Naive thymus-derived CD4-positive, alpha-beta T cell (primary cell): ENCODE data around the gene CYP4B1. TPM values are rescaled to one million over a fixed set of nuclear protein-coding genes. Genes with fewer than 3 reads are reported as not detected.

ENCODE experiments used
- ATAC-seq: fragments of 150-1000 bp; cut with Tn5 transposase; 2 replicates; pipeline ENCODE4 v1.10.0; 2021; ENCODE audit warnings: mild to moderate bottlenecking, moderate library complexity
- CTCF ChIA-PET: fragments of 350-600 bp; sonication (Branson Sonifier 250); formaldehyde crosslinking; loops from one replicate; lab custom pipeline; 2021; ENCODE audit warnings: antibody characterized with exemption; lab: Charles Lee
- POLR2A ChIA-PET: fragments of 350-600 bp; sonication (Branson Sonifier 250); formaldehyde crosslinking; loops from one replicate; lab custom pipeline; 2021; ENCODE audit warnings: antibody characterized with exemption, inconsistent platforms; lab: Charles Lee
- DNase-seq, 9 donors: peaks; one replicate each; pipeline versions ENCODE4 v3.0.0 to v3.0.0-alpha.2; 2020 to 2022; ENCODE audit warnings: mixed read lengths in 1 of 9
- H3K27ac ChIP-seq: one replicate; pipeline ENCODE4 v1.7.0; 2013; ENCODE audit warnings: mild to moderate bottlenecking, low read depth, low read length, moderate library complexity
- H3K27me3 ChIP-seq, 2 donors: one replicate each; pipeline ENCODE4 v1.7.0; 2013; ENCODE audit warnings: low read length in 2 of 2, mild to moderate bottlenecking in 2 of 2, moderate library complexity in 2 of 2; ENCODE audit not compliant: control insufficient read depth in 2 of 2, insufficient read depth in 2 of 2
- H3K36me3 ChIP-seq, 3 experiments: 1 replicate in 2 of 3; 2 replicates in 1 of 3; pipeline ENCODE4 v1.7.0; 2013; ENCODE audit warnings: low read length in 3 of 3, mild to moderate bottlenecking in 3 of 3, moderate library complexity in 1 of 3; ENCODE audit not compliant: insufficient read depth in 3 of 3, control insufficient read depth in 2 of 3
- H3K4me1 ChIP-seq, 2 donors: one replicate each; pipeline ENCODE4 v1.7.0; 2013; ENCODE audit warnings: low read length in 2 of 2, mild to moderate bottlenecking in 2 of 2, moderate library complexity in 1 of 2; ENCODE audit not compliant: control insufficient read depth in 2 of 2, insufficient read depth in 2 of 2
- H3K4me3 ChIP-seq: 2 replicates; pipeline ENCODE4 v1.7.0; 2013; ENCODE audit warnings: mild to moderate bottlenecking, low read length
- H3K9me3 ChIP-seq, 3 experiments: 1 replicate in 2 of 3; 2 replicates in 1 of 3; pipeline ENCODE4 v1.7.0; 2013; ENCODE audit warnings: low read length in 3 of 3; ENCODE audit not compliant: control insufficient read depth in 2 of 3
- H3K27ac Mint-ChIP-seq, 9 donors: one replicate each; pipeline ENCODE4 v1.8.0; 2020 to 2022; ENCODE audit warnings: mixed read lengths in 9 of 9, mild to moderate bottlenecking in 8 of 9, moderate library complexity in 5 of 9, inconsistent platforms in 2 of 9
- H3K27me3 Mint-ChIP-seq, 5 donors: one replicate each; pipeline ENCODE4 v1.8.0; 2021 to 2022; ENCODE audit warnings: mixed read lengths in 5 of 5, mild to moderate bottlenecking in 1 of 5
- H3K36me3 Mint-ChIP-seq, 5 donors: one replicate each; pipeline ENCODE4 v1.8.0; 2020 to 2022; ENCODE audit warnings: mixed read lengths in 5 of 5, mild to moderate bottlenecking in 3 of 5, inconsistent platforms in 1 of 5
- H3K4me1 Mint-ChIP-seq, 7 donors: one replicate each; pipeline ENCODE4 v1.8.0; 2020 to 2022; ENCODE audit warnings: mixed read lengths in 7 of 7, mild to moderate bottlenecking in 3 of 7, inconsistent platforms in 1 of 7
- H3K4me3 Mint-ChIP-seq, 10 donors: one replicate each; pipeline ENCODE4 v1.8.0; 2020 to 2022; ENCODE audit warnings: mild to moderate bottlenecking in 10 of 10, mixed read lengths in 10 of 10, moderate library complexity in 6 of 10, inconsistent platforms in 2 of 10
- H3K9me3 Mint-ChIP-seq, 11 donors: one replicate each; pipeline ENCODE4 v1.8.0; 2020 to 2022; ENCODE audit warnings: mixed read lengths in 11 of 11, mild to moderate bottlenecking in 4 of 11, inconsistent platforms in 1 of 11, moderate library complexity in 1 of 11
- intact Hi-C, 2 donors: fragments of 100-400 bp; cut with micrococcal nuclease; formaldehyde crosslinking; loops; one replicate each; pipeline ENCODE4 v1.15.1; 2023
- polyA plus RNA-seq, 2 donors: library from polyadenylated mRNA; unstranded; fragments of 300-500 nt; fragmentation: Illumina TruSeq; gene quantifications; one replicate each; pipeline ENCODE4 v1.2.3, GENCODE V29; 2021
- total RNA-seq, 6 experiments: library from RNA in 5 of 6; stranded (reverse) in 5 of 6; gene quantifications; 1 replicate in 5 of 6; 2 replicates in 1 of 6; pipeline ENCODE4 v1.2.3 and lab custom pipeline; 2021 to 2026

CYP4B1 gene
- total and polyA plus RNA-seq, 7 experiments from 2014 or later = not detected

- Histone ChIP-seq H3K9me3 (no peaks in the 10 kb centered on the region), H3K36me3 (no peaks in the 10 kb centered on the region), H3K4me1 (no peaks in the 10 kb centered on the region), H3K27ac (no peak overlapping the region), H3K4me3 (no peak overlapping the region), H3K27me3 (no peaks in the 10 kb centered on the region)
- no peak for ATAC-seq
- no peak overlapping the region for H3K4me3 Mint-ChIP-seq
- CTCF ChIA-PET = interaction anchor here (0.6 kb wide), 2 partner anchors 373 to 873 kb away, joined by 3 read pairs; no protein-coding TSS in a partner anchor
- no peaks in the 10 kb centered on the region for H3K4me1 Mint-ChIP-seq
- DNase-seq = no peak
- peaks cover 1 to 9% (median 5%) of the 10 kb centered on the region in 5 donors for H3K27me3 Mint-ChIP-seq
- peaks cover 0 to 12% (median 0%) of the 10 kb centered on the region in 11 donors for H3K9me3 Mint-ChIP-seq
- no peak overlapping the region for H3K27ac Mint-ChIP-seq
- POLR2A ChIA-PET = no interaction called here
- H3K36me3 Mint-ChIP-seq = no peaks in the 10 kb centered on the region
- intact Hi-C loops = no loop called here
Measured at GRCh38 chr1:46806196-46807020, 7.6 kb downstream of the CYP4B1 start.

- ATAC-seq = no peak
- ChIA-PET POLR2A (no interaction called here), CTCF (interaction anchor here (0.6 kb wide), 1 partner anchor 372 kb away, joined by 3 read pairs; no protein-coding TSS in a partner anchor)
- H3K4me3 Mint-ChIP-seq = no peak overlapping the region
- H3K27me3 Mint-ChIP-seq = peaks cover 1 to 9% (median 5%) of the 10 kb centered on the region in 5 donors
- no peak overlapping the region for H3K27ac Mint-ChIP-seq
- H3K36me3 Mint-ChIP-seq = no peaks in the 10 kb centered on the region
- H3K9me3 Mint-ChIP-seq = peaks cover 0 to 12% (median 0%) of the 10 kb centered on the region in 11 donors
- Histone ChIP-seq H3K4me1 (no peaks in the 10 kb centered on the region), H3K4me3 (no peak overlapping the region), H3K27ac (no peak overlapping the region), H3K36me3 (no peaks in the 10 kb centered on the region), H3K27me3 (no peaks in the 10 kb centered on the region), H3K9me3 (no peaks in the 10 kb centered on the region)
- DNase-seq = no peak
- H3K4me1 Mint-ChIP-seq = no peaks in the 10 kb centered on the region
- intact Hi-C loops = no loop called here
Measured at GRCh38 chr1:46807046-46807972, 8.5 kb downstream of the CYP4B1 start.

GRCh38 chr1:46809071-46809470 is 10.2 kb downstream of the CYP4B1 start:
- H3K9me3 Mint-ChIP-seq = peaks cover 0 to 12% (median 0%) of the 10 kb centered on the region in 11 donors
- no peaks in the 10 kb centered on the region for H3K27me3 ChIP-seq
- no peaks in the 10 kb centered on the region for H3K9me3 ChIP-seq
- peaks cover 1 to 9% (median 8%) of the 10 kb centered on the region in 5 donors for H3K27me3 Mint-ChIP-seq
- ChIA-PET CTCF (no interaction called here), POLR2A (no interaction called here)
- no peaks in the 10 kb centered on the region for H3K4me1 Mint-ChIP-seq
- H3K27ac Mint-ChIP-seq = no peak overlapping the region
- no peak overlapping the region for H3K4me3 Mint-ChIP-seq
- H3K4me1 ChIP-seq = no peaks in the 10 kb centered on the region
- no peaks in the 10 kb centered on the region for H3K36me3 ChIP-seq
- no peaks in the 10 kb centered on the region for H3K36me3 Mint-ChIP-seq
- DNase-seq (no peak), ATAC-seq (no peak)
- no peak overlapping the region for H3K27ac ChIP-seq
- no peak overlapping the region for H3K4me3 ChIP-seq
- intact Hi-C loops = no loop called here

GRCh38 chr1:46809904-46810303 is 11.1 kb downstream of the CYP4B1 start:
- no peaks in the 10 kb centered on the region for H3K4me1 ChIP-seq
- Mint-ChIP-seq H3K27me3 (peaks cover 1 to 11% (median 8%) of the 10 kb centered on the region in 5 donors), H3K4me1 (no peaks in the 10 kb centered on the region), H3K27ac (no peak overlapping the region), H3K9me3 (peaks cover 0 to 12% (median 0%) of the 10 kb centered on the region in 11 donors), H3K4me3 (no peak overlapping the region), H3K36me3 (no peaks in the 10 kb centered on the region)
- no peaks in the 10 kb centered on the region for H3K9me3 ChIP-seq
- no peaks in the 10 kb centered on the region for H3K36me3 ChIP-seq
- no peaks in the 10 kb centered on the region for H3K27me3 ChIP-seq
- no peak for DNase-seq
- no peak overlapping the region for H3K4me3 ChIP-seq
- ChIA-PET POLR2A (no interaction called here), CTCF (no interaction called here)
- no peak for ATAC-seq
- intact Hi-C loops = no loop called here
- no peak overlapping the region for H3K27ac ChIP-seq

GRCh38 chr1:46810596-46810995 is 11.8 kb downstream of the CYP4B1 start:
- Histone ChIP-seq H3K9me3 (no peaks in the 10 kb centered on the region), H3K4me3 (no peak overlapping the region), H3K36me3 (no peaks in the 10 kb centered on the region), H3K27me3 (no peaks in the 10 kb centered on the region), H3K4me1 (no peaks in the 10 kb centered on the region), H3K27ac (no peak overlapping the region)
- POLR2A ChIA-PET = no interaction called here
- Mint-ChIP-seq H3K27me3 (peaks cover 1 to 11% (median 8%) of the 10 kb centered on the region in 5 donors), H3K9me3 (peaks cover 0 to 12% (median 0%) of the 10 kb centered on the region in 11 donors), H3K36me3 (no peaks in the 10 kb centered on the region), H3K27ac (no peak overlapping the region), H3K4me3 (no peak overlapping the region), H3K4me1 (no peaks in the 10 kb centered on the region)
- no peak for ATAC-seq
- CTCF ChIA-PET = no interaction called here
- intact Hi-C loops = no loop called here
- no peak for DNase-seq

GRCh38 chr1:46811053-46811452 is 12.2 kb downstream of the CYP4B1 start:
- Histone ChIP-seq H3K36me3 (no peaks in the 10 kb centered on the region), H3K4me3 (no peak overlapping the region), H3K9me3 (no peaks in the 10 kb centered on the region), H3K27ac (no peak overlapping the region), H3K4me1 (no peaks in the 10 kb centered on the region), H3K27me3 (no peaks in the 10 kb centered on the region)
- intact Hi-C loops = no loop called here
- Mint-ChIP-seq H3K36me3 (no peaks in the 10 kb centered on the region), H3K4me1 (no peaks in the 10 kb centered on the region), H3K4me3 (no peak overlapping the region), H3K9me3 (peaks cover 0 to 12% (median 0%) of the 10 kb centered on the region in 11 donors), H3K27me3 (peaks cover 1 to 11% (median 8%) of the 10 kb centered on the region in 5 donors), H3K27ac (no peak overlapping the region)
- ATAC-seq = no peak
- CTCF ChIA-PET = no interaction called here
- POLR2A ChIA-PET = no interaction called here
- DNase-seq = no peak
